ENCODE data around the gene SURF1. TPM values are rescaled to one million over a fixed set of nuclear protein-coding genes. Genes with fewer than 3 reads are reported as not detected.
A peak's percentile ranks its signal among the peaks of the same experiment; 100 is the strongest.

SURF1 gene
- total RNA-seq, 1 experiment from 2014 or later: 57.7 TPM

GRCh38 chr9:133404454-133405002 is 48.2 kb upstream of the SURF1 start:
- Histone ChIP-seq H2AFZ (no peak overlapping the region), H3K27me3 (ENCODE audit: insufficient read depth, low read depth) (no peaks in the 10 kb centered on the region), H3K9me3 (ENCODE audit: insufficient read depth, low read depth) (no peaks in the 10 kb centered on the region), H3K36me3 (ENCODE audit: low read depth) (peaks cover 5% of the 10 kb centered on the region; the same call in 1 of the 2 replicates), H3F3A (ENCODE audit: insufficient read depth, low read depth) (no peaks in the 10 kb centered on the region; the same call in 1 of the 2 replicates), H3K9me2 (ENCODE audit: insufficient read depth) (no peaks in the 10 kb centered on the region), H3K4me1 (replicated peaks; ENCODE audit: insufficient read depth) (no peaks in the 10 kb centered on the region), H3K4me3 (no peak overlapping the region), H4K20me1 (ENCODE audit: insufficient read depth) (peaks cover 17% of the 10 kb centered on the region), H3K79me2 (ENCODE audit: low read depth) (no peaks in the 10 kb centered on the region), H3K27ac (no peak overlapping the region), H3K4me2 (no peak overlapping the region)
- DNase-seq: no peak
- intact Hi-C loops (cut with micrococcal nuclease; ENCODE audit: unreplicated experiment): loop anchor here (1.0 to 5.0 kb wide), 4 partner anchors 48 to 380 kb away; partner anchors contain the start of genes SURF1, SURF2 and SURF6
- ChIA-PET POLR2A (ENCODE audit: unreplicated experiment) (no interaction called here), CTCF (interaction anchor here (0.7 to 1.0 kb wide), 2 partner anchors 76 to 128 kb away, joined by 4 to 5 read pairs; no protein-coding TSS in a partner anchor)
- TF ChIP-seq CTCF (conservative IDR thresholded peaks at IDR 0.05) (no peak), EZH2 (IDR thresholded peaks at IDR 0.05; ENCODE audit: low read depth) (no peak)
- BruUV-seq (replicated peaks): no TSS peak

GRCh38 chr9:133403766-133404453 is 47.6 kb upstream of the SURF1 start:
- intact Hi-C loops (cut with micrococcal nuclease; ENCODE audit: unreplicated experiment): loop anchor here (1.0 to 5.0 kb wide), 4 partner anchors 47 to 379 kb away; partner anchors contain the start of genes SURF1, SURF2 and SURF6
- no peak overlapping the region for H2AFZ ChIP-seq
- H3K27ac ChIP-seq: no peak overlapping the region
- H3K4me3 ChIP-seq: no peak overlapping the region
- H3K27me3 ChIP-seq (ENCODE audit: insufficient read depth, low read depth): no peaks in the 10 kb centered on the region
- no peaks in the 10 kb centered on the region; the same call in 1 of the 2 replicates for H3F3A ChIP-seq (ENCODE audit: insufficient read depth, low read depth)
- H4K20me1 ChIP-seq (ENCODE audit: insufficient read depth): peaks cover 17% of the 10 kb centered on the region
- BruUV-seq (replicated peaks): no TSS peak
- TF ChIP-seq CTCF (conservative IDR thresholded peaks at IDR 0.05): peak; percentile 81
- no peak for TF ChIP-seq EZH2 (IDR thresholded peaks at IDR 0.05; ENCODE audit: low read depth)
- peaks cover 5% of the 10 kb centered on the region; the same call in 1 of the 2 replicates for H3K36me3 ChIP-seq (ENCODE audit: low read depth)
- ChIA-PET POLR2A (ENCODE audit: unreplicated experiment) (interaction anchor here (0.6 kb wide), 1 partner anchor 1012 kb away, joined by 3 read pairs; no protein-coding TSS in a partner anchor), CTCF (interaction anchor here (0.6 to 0.7 kb wide), 2 partner anchors 57 to 128 kb away, joined by 3 to 4 read pairs; no protein-coding TSS in a partner anchor)
- H3K4me2 ChIP-seq: no peak overlapping the region
- DNase-seq: peak; percentile 61 to 80
- no peaks in the 10 kb centered on the region for H3K79me2 ChIP-seq (ENCODE audit: low read depth)
- H3K9me3 ChIP-seq (ENCODE audit: insufficient read depth, low read depth): no peaks in the 10 kb centered on the region
- H3K4me1 ChIP-seq (replicated peaks; ENCODE audit: insufficient read depth): no peaks in the 10 kb centered on the region
- no peaks in the 10 kb centered on the region for H3K9me2 ChIP-seq (ENCODE audit: insufficient read depth)

- Histone ChIP-seq H3K36me3 (ENCODE audit: low read depth) (peaks cover 5% of the 10 kb centered on the region; the same call in 1 of the 2 replicates), H3K79me2 (ENCODE audit: low read depth) (no peaks in the 10 kb centered on the region), H3K9me2 (ENCODE audit: insufficient read depth) (no peaks in the 10 kb centered on the region), H3F3A (ENCODE audit: insufficient read depth, low read depth) (no peaks in the 10 kb centered on the region; the same call in 1 of the 2 replicates), H4K20me1 (ENCODE audit: insufficient read depth) (peaks cover 17% of the 10 kb centered on the region), H3K4me2 (no peak overlapping the region), H3K9me3 (ENCODE audit: insufficient read depth, low read depth) (no peaks in the 10 kb centered on the region), H3K27ac (no peak overlapping the region), H2AFZ (no peak overlapping the region), H3K4me3 (no peak overlapping the region), H3K4me1 (replicated peaks; ENCODE audit: insufficient read depth) (no peaks in the 10 kb centered on the region), H3K27me3 (ENCODE audit: insufficient read depth, low read depth) (0 out of 2 replicates have a peak, but pooled peaks cover 6% of the 10 kb centered on the region)
- BruUV-seq (replicated peaks): no TSS peak
- TF ChIP-seq CTCF (conservative IDR thresholded peaks at IDR 0.05): no peak
- TF ChIP-seq EZH2 (IDR thresholded peaks at IDR 0.05; ENCODE audit: low read depth): no peak
- intact Hi-C loops (cut with micrococcal nuclease; ENCODE audit: unreplicated experiment): loop anchor here (5.0 kb wide), 1 partner anchor 65 kb away; the partner anchor contains the start of gene SURF6
- no peak for DNase-seq
- CTCF ChIA-PET: interaction anchor here (0.5 kb wide), 1 partner anchor 217 kb away, joined by 5 read pairs; no protein-coding TSS in a partner anchor
- POLR2A ChIA-PET (ENCODE audit: unreplicated experiment): no interaction called here
Measured at GRCh38 chr9:133402689-133403088, 46.4 kb upstream of the SURF1 start.

Measured in PC-9 (cell line).